ENCODE measurements around the gene ERICH2.

The ERICH2 gene

DNA sequence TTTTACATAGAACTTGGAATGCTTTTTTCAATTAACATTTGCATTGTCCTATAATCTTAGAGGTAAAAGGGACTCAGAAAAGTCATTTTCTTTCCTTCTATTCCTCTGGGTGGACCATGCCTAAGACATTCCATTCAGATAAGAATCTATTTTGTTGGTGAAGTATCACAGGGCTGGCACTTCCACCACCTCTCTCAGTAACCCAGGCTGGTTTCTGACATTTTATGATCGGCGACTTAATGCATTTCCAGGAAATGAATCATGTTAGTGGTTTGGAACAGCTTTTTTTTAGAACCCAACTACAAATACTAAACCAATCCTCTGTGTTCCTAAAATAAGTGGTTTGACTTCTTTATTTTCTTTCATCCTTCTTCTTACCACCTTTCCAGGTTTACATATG is 73.5 kb downstream of the ERICH2 start:
- TF ChIP-seq, protein P1, sequence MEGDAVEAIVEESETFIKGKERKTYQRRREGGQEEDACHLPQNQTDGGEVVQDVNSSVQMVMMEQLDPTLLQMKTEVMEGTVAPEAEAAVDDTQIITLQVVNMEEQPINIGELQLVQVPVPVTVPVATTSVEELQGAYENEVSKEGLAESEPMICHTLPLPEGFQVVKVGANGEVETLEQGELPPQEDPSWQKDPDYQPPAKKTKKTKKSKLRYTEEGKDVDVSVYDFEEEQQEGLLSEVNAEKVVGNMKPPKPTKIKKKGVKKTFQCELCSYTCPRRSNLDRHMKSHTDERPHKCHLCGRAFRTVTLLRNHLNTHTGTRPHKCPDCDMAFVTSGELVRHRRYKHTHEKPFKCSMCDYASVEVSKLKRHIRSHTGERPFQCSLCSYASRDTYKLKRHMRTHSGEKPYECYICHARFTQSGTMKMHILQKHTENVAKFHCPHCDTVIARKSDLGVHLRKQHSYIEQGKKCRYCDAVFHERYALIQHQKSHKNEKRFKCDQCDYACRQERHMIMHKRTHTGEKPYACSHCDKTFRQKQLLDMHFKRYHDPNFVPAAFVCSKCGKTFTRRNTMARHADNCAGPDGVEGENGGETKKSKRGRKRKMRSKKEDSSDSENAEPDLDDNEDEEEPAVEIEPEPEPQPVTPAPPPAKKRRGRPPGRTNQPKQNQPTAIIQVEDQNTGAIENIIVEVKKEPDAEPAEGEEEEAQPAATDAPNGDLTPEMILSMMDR (IDR thresholded peaks at IDR 0.05; ENCODE audit: low read length, missing control alignments) = no peak
- peak; percentile 31 for DNase-seq (ENCODE audit: low read depth)
- no peak overlapping the region for H3K4me3 ChIP-seq (replicated peaks; ENCODE audit: low read depth, low read length)

DNA sequence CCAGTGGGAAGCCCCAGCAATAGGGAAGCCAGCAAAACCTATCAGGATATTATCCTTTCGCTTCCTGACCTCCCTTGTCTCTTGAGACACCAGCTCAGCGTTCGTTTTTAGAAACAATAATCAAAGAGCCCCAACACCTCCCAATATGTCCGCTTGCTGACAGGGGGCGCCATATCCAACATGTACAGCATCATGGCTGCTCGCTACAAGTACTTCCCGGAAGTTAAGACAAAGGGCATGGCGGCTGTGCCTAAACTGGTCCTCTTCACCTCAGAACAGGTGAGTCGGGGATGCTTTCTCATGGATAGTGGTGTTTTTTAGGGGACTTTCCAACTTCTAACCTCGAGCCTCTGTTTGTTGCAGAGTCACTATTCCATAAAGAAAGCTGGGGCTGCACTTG is 75.2 kb downstream of the ERICH2 start:
- no peak for DNase-seq (ENCODE audit: low read depth)
- TF ChIP-seq, protein P1 (IDR thresholded peaks at IDR 0.05; ENCODE audit: low read length, missing control alignments) = no peak
- H3K4me3 ChIP-seq (replicated peaks; ENCODE audit: low read depth, low read length) = no peak overlapping the region

DNA sequence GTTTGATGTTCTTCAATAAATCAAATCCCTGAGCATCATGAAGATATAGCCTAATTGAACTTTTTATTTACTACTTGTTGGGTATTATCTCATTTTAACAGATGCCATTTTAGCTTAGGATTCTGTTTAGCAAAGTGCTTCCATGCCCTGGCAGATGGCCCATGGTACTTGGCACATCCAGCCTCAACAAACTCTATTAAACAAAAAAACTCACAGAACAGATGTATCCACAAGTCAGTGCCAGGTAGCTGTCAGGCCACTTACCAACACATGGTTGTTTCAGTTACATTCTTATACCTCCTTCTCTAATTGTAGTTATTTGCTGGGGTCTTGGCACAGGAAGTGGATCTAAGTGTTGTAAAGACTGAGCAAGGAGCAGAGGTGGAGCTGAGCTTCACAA is 76.1 kb downstream of the ERICH2 start:
- no peak for DNase-seq (ENCODE audit: low read depth)
- no peak overlapping the region for H3K4me3 ChIP-seq (replicated peaks; ENCODE audit: low read depth, low read length)
- TF ChIP-seq, protein P1 (IDR thresholded peaks at IDR 0.05; ENCODE audit: low read length, missing control alignments) = no peak

DNA sequence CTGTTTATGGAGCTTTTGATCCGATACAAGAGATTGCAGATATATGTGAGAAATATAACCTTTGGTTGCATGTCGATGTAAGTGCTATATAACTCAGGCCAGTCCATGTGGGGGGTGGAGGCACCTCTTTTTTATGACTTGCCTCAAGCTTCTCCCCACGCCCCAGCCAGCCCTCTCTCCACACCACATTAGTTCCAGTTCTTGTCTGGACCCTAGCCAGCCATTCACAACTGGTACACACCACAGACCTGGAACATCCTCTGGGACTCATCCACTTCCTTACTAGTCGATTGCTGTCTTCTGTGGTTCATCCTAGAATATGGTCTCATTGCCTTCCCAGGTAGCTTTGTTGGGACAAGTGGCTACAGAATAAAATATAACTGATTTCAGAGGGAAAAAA is 77.5 kb downstream of the ERICH2 start:
- TF ChIP-seq, protein P1 (IDR thresholded peaks at IDR 0.05; ENCODE audit: low read length, missing control alignments) = no peak
- H3K4me3 ChIP-seq (replicated peaks; ENCODE audit: low read depth, low read length) = no peak overlapping the region
- no peak for DNase-seq (ENCODE audit: low read depth)

All from fibroblast of pulmonary artery (primary cell).